GM13976 (cell line): Measurements from ENCODE around the gene SIK3.

Source experiments
- DNase-seq: peaks from one replicate; pipeline ENCODE4 v3.0.0; 2012; ENCODE audit warnings: low spot score
- in situ Hi-C: fragments of 300-500 bp; cut with MboI; formaldehyde crosslinking; loops from one replicate; pipeline ENCODE4 v1.12.0; 2022; ENCODE audit warnings: low sequenced_read_pairs, mixed read lengths, inconsistent platforms; ENCODE audit not compliant: unreplicated experiment
- TF ChIP-seq, protein P1 (sequence below): IDR thresholded peaks from 2 replicates; pipeline ENCODE4 v1.5.1; 2012; ENCODE audit warnings: borderline replicate concordance, mild to moderate bottlenecking; ENCODE audit not compliant: insufficient read depth; ENCODE audit errors: extremely low read depth, missing control alignments, control extremely low read depth

Gene SIK3

DNA sequence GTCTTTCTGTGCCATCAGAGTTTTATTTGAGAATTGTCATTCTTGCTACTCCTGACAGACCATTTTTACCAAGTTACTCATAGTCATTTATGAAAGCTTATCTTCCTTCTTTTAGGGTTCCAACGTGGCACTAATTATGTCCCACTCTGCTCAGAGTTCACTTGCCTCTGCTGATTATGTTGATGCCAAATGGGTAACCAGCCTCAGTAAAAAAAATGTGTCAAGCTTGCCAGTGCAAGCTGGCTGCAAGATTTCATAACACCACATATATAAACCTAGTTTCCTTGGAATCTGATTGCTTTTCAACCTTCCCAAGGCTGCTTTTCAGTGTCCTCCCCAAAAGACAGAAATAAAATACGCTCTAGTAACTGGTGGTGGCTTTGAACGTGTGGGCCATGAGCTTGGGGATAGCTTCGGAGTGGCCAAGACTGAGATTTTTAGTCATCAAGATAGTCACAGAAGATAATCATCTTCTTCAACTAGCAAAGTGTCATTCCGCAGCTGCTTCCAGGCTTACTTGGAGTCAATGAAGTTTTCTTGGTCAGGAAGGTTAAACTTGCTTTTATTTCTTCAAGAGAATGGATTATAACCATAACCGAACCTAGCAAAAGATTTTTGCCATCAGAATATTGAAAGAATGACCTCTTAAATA lies 231.3 kb downstream of the SIK3 start:
- DNase-seq, result no peak
- TF ChIP-seq, protein P1, sequence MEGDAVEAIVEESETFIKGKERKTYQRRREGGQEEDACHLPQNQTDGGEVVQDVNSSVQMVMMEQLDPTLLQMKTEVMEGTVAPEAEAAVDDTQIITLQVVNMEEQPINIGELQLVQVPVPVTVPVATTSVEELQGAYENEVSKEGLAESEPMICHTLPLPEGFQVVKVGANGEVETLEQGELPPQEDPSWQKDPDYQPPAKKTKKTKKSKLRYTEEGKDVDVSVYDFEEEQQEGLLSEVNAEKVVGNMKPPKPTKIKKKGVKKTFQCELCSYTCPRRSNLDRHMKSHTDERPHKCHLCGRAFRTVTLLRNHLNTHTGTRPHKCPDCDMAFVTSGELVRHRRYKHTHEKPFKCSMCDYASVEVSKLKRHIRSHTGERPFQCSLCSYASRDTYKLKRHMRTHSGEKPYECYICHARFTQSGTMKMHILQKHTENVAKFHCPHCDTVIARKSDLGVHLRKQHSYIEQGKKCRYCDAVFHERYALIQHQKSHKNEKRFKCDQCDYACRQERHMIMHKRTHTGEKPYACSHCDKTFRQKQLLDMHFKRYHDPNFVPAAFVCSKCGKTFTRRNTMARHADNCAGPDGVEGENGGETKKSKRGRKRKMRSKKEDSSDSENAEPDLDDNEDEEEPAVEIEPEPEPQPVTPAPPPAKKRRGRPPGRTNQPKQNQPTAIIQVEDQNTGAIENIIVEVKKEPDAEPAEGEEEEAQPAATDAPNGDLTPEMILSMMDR, result no peak
- in situ Hi-C loops, result no loop called here

DNA sequence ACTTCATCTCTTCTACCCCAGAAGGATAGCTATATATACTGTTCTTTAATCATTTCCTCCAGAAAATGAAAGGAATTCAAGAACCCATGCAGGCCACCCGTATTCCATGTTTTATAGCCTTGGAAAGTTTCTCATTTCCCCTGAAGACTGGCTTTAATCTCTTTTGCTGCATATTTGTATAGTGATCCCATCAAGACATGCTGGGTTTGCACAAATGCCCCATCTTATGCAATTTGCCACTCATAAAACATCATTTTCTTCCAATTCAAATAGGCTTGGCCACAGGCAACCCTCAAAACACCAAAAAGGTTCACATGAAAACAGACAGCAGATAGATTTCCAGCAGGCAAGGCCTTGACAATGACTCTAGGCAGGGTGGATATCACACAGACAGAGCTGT lies 232.5 kb downstream of the SIK3 start:
- in situ Hi-C loops, result no loop called here
- DNase-seq, result no peak
- TF ChIP-seq, protein P1, result no peak

DNA sequence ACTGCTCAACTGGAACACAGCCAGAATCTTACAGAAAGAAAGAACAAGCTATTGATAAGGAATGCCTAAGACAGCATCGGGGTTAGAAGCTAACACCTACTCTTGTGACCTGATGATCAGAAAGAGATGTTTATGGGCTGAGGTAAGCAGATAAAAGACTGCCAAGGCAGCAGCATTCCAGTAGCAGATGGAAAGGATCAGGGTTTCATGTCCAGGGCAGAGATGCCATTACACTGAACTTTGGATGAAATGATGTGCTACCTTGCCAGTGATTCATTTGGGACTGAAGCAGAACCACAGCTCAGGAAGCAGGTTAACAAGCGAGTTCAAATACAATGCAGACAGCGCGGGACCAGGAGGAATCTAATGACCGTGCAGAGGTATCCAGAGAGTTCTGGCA lies 233.7 kb downstream of the SIK3 start:
- in situ Hi-C loops, result no loop called here
- DNase-seq, result no peak
- TF ChIP-seq, protein P1, result no peak

DNA sequence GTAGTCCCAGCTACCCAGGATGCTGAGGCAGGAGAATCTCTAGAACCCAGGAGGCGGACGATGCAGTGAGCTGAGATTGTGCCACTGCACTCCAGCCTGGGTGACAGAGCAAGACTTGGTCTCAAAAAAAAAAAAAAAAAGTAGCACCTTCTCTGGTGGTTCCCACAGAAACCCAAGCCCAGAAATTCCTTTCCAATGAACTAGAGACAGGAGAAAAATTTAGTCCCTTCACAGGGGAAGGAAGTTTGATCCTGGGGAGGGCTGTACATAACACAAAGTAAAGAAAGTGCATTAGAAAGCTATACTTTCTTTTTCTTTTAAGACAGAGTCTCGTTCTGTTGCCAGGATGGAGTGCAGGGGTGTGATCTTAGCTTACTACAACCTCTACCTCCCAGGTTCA lies 235.3 kb downstream of the SIK3 start:
- TF ChIP-seq, protein P1, result no peak
- DNase-seq, result no peak
- in situ Hi-C loops, result no loop called here

DNA sequence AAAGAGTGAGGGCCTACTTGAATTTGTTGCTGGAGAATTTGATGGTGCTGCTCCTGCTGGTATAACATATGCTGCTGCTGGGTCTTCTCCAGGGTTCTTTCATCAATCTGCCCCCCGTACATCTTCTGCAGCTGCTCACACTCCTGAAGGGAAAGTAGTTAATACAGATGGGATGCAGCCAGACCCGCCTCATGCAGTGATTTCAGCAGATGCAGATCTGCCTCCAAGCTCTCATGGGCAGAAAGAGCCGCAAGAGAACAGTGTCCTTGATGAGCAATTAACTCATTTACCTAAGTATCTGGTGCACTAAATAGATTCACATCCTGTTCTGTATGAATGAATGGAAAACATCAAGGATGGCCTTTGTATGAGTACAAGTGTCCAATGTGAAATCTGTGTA lies 236.0 kb downstream of the SIK3 start:
- no peak for DNase-seq
- TF ChIP-seq, protein P1, result no peak
- in situ Hi-C loops, result no loop called here

DNA sequence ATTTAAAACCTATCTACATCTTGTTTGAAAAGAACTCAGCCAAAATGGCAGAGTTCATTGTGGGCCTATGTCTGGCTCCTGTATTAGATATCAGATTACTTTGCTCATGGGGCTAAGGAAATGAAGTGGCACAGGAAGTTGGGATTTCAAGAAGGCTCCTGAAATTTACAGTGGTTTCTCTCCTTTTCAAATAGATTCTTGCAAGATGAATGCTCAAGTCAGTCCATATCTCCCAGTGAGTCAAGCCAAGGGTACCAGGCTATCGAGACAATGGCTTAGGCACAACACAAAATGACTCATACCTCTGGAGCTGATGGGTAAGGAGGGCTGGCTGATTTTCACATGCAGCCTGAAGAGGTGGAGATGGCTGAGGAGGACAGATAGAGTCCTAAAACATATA lies 236.7 kb downstream of the SIK3 start:
- TF ChIP-seq, protein P1, result no peak
- no peak for DNase-seq
- in situ Hi-C loops, result no loop called here
